LNCaP clone FGC (cell line): ENCODE measurements around the gene PYDC1.

Experiments used
- DNase-seq: peaks from one replicate; pipeline ENCODE4 v3.0.0-alpha.2; 2011; ENCODE audit warnings: low read depth
- H3K4me3 ChIP-seq: 2 replicates; pipeline ENCODE4 v1.5.1; 2011; ENCODE audit warnings: mild to moderate bottlenecking, low read depth, low read length, control low read depth
- CTCF ChIP-seq: IDR thresholded peaks from 2 replicates; pipeline ENCODE4 v1.5.1; 2012; ENCODE audit warnings: mild to moderate bottlenecking; ENCODE audit not compliant: control insufficient read depth, insufficient read depth; ENCODE audit errors: extremely low read depth

PYDC1 gene

GRCh38 chr16:31188450-31189411 lies 28.2 kb downstream of the PYDC1 start:
- no peak for DNase-seq
- H3K4me3 ChIP-seq, result no peak overlapping the region
- no peak for TF ChIP-seq CTCF

GRCh38 chr16:31187808-31188189 lies 29.1 kb downstream of the PYDC1 start:
- no peak overlapping the region for H3K4me3 ChIP-seq
- DNase-seq, result no peak
- no peak for TF ChIP-seq CTCF

GRCh38 chr16:31186930-31187807 lies 29.8 kb downstream of the PYDC1 start:
- TF ChIP-seq CTCF, result no peak
- no peak overlapping the region for H3K4me3 ChIP-seq
- DNase-seq, result no peak

GRCh38 chr16:31186176-31186575 lies 30.8 kb downstream of the PYDC1 start:
- TF ChIP-seq CTCF, result no peak
- DNase-seq, result no peak
- no peak overlapping the region for H3K4me3 ChIP-seq

GRCh38 chr16:31185339-31185738 lies 31.6 kb downstream of the PYDC1 start:
- H3K4me3 ChIP-seq, result no peak overlapping the region
- DNase-seq, result no peak
- no peak for TF ChIP-seq CTCF

GRCh38 chr16:31184888-31185287 lies 32.0 kb downstream of the PYDC1 start:
- DNase-seq, result no peak
- TF ChIP-seq CTCF, result no peak
- H3K4me3 ChIP-seq, result no peak overlapping the region
